GM18520 (cell line): ENCODE results near the gene FUBP1.
"Not testable (repeated sequence)": the region's sequence is repeated elsewhere in the genome, so short reads cannot be mapped to it uniquely, and the experiment has no call there.

Experiments
- ATAC-seq: cut with Tn5 transposase; IDR thresholded peaks from one replicate; pipeline ENCODE4 v1.9.1; 2021; ENCODE audit not compliant: unreplicated experiment

The FUBP1 gene

DNA sequence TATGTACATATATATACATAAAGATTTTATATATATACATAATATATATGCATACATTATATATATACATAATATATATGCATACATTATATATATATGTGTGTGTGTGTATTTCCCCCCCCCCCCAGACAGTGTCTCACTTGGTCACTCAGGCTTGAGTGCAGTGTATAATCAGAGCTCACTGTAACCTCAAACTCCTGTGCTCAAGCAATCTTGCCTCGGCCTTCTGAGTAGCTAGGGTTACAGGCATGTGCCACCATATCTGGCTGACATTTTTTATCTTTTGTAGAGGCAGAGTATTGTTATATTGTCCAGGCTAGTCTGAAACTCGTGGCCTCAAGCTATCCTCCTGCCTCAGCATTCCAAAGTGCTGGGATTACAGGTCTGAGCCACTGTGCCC, 9.0 kb upstream of the FUBP1 start:
- no peak for ATAC-seq

DNA sequence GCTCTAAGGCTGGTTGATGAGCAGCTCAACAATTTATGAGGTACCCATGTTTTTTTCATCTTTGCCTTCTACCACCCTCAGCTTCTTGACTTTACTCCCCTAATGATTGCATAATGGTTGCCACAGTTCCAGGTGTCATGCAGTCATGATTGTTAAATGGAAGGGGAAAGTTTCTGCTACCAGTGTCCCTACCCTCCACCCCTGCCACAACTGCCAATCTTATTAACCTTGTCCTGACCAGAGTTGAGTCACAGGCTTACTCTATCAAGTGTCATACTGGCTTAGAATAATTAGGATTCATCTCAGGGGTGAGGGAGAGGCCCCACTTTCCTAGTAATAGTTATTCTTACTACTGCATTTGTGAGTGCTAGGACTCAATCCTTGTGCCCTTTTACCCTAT, 7.9 kb upstream of the FUBP1 start:
- ATAC-seq = no peak

DNA sequence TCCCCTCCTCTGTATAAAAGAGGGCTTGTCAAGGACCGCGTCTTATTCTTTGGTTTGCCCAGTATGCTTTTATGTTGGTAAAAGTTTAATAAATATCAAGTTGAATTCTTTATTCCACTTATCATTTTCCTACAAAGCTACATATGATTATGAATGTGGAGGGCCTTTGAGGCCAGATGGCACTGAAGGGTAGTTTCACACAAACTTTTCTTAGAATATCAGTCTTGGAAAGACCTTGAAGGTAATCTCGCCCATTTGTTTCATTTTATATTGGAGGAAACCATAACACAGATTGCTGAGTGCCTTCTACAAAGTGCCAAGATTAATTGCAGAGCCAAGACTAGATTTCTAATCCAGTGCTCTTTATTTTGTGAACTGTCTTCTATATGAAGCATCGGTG, 5.8 kb upstream of the FUBP1 start:
- ATAC-seq = no peak

DNA sequence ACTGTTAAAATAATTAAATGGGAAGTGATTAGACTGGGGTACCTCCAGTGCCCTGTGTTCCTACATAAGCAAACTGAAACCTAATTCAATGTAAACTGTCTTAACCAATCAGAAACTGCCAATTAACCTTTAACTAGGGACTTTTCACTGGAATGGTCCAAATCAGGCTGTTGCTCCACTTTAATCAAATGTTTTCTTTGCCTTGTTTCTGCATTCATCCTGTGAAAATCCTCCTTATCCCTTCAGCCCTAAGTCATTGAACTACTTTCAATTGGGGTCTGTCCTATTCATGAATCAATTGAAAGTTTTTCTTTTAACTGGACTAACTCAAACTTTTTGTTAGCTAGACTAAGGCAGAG, 5.1 kb upstream of the FUBP1 start:
- no peak for ATAC-seq

DNA sequence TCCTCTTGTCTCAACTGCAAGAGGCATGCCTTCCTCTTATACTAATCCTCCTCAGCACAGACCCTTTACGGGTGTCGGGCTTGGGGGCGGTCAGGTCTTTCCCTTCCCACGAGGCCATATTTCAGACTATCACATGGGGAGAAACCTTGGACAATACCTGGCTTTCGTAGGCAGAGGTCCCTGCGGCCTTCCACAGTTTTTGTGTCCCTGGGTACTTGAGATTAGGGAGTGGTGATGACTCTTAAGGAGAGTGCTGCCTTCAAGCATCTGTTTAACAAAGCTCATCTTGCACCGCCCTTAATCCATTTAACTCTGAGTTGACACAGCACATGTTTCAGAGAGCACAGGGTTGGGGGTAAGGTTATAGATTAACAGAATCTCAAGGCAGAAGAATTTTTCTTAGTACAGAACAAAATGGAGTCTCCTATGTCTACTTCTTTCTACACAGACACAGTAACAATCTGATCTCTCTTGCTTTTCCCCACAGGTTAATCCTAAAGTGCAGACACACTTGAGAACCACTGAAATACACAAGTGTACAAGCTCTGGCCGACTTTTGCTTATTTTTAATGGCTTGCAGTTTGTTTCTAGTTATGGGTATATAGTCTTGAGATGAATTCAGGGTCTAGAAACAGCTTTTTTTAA, 4.6 kb upstream of the FUBP1 start:
- not testable (repeated sequence) for ATAC-seq

DNA sequence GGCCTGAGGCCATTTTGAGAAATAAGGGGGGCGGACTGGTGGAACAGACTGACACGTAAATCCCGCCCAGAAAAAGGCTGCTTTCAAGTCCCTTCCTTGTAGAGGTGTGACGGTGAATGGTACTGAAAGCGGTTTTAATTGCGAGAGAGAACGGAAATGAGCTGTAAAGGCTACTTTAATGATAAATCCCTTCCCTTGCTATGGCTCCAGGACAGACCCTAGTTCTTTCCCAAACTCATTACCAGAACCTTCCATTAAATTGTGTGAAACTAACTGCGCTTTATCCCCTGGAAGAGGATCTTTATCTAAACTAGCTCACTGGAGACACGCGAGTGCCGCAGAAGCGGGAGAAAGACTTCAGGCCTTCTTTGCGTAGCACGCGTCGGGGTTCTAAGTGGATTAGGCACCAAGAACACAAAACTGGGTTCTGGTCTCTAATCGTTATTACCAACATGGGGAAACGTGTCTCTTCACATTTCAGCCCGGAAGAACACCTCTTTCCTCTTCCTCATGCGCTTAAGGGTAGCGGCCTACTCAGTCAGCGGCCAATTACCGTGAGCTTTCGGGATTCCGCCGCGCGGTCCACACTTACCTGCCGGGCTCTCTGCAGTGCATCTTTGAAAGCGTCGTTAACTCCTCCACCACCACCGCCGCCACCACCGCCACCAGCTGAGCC, 441 bp downstream of the FUBP1 start:
- ATAC-seq = peak; percentile 58

DNA sequence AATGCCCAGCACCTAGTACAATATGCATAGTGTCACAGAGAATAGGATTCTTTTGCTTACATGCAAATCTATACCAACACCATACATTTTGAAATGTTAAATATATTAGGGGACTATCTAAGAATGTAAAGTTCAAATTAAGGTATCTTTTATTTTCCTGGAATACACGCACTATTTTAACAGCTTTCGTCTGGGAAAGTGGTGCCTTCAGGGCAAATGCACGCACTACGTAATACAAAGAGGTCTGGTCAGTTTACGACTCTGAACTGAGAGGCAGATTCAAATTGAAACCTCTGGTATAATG, 931 bp downstream of the FUBP1 start:
- ATAC-seq = peak; percentile 1

DNA sequence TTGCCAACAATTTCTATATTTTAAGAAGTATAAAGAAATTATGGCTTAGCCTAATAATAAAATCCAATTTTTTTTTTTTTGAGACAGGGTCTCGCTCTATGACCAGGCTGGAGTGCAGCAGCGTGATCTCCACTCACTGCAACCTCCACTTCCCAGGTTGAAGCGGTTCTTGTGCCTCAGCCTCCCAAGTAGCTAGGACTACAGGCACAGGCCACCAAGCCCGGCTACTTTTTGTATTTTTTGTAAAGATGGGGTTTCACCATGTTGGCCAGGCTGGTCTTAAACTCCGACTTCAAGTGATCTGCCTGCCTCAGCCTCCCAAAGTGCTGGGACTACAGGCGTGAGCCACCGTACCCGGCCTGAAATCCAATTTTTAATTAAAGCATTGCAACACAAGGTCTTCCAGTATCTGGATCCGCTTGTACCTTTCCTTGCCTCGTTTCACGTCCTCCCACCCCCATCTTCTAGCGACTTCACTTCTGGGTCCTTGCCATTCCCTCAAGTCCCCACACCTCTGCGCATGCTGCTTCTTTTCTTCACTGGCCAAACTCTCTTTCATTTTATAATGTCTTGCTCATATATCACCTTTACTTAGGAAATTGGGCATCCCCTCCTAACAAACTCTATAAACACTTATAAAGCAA, 2.3 kb downstream of the FUBP1 start:
- ATAC-seq = no peak

DNA sequence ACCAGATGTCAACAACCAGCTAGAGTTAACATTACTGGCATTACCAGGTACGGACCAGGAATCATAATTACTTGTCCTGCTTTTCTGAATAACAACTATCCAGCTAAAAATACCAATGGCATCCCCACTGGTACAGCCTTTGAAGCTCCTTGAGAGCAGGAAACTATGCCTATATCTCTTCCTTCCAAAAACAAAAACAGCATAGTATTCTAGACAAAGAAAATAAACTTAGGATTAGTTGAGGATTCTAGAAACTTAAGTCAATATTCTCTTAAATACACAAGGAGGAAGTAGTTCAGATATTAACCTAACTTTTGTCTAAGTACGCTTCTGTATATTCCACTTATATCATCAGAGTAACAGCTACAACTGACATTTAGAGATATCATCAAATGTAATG, 3.0 kb downstream of the FUBP1 start:
- no peak for ATAC-seq

DNA sequence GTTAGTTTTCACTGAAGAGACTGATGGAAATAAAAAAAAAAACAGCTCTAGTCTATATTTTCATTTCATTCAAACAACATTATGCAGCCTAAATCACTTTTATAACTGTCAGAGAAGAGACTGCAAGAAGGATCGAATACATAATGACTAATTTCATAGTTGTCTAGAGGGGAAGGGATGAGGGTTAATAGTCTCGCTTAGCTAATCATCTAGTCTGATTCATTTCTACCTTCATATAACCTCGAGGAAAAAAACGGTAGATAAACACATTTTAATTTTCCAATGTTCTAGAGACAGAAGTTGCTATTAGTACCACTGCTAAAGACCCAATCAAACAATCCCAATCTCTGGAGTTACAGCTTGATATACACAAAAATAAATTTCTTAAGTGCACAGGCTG, 3.5 kb downstream of the FUBP1 start:
- no peak for ATAC-seq

DNA sequence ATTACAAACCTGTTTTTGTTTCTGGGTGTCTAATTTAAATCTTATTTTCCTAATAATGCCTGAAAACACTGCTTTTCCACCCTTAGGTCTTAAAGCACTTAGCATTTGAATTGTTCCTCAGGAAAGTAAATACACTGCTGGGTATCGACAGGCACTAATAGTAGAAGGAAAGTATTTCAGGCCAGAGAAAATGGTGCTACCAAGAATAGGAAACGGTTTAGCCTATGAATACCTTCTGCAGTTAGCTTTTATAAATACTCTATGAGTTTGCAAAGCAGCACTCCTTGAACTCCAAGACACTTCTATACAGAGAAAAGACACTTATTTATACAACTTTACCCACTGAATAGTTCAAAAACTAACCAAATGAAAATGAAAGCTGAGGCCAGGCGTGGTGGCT, 6.8 kb downstream of the FUBP1 start:
- no peak for ATAC-seq

DNA sequence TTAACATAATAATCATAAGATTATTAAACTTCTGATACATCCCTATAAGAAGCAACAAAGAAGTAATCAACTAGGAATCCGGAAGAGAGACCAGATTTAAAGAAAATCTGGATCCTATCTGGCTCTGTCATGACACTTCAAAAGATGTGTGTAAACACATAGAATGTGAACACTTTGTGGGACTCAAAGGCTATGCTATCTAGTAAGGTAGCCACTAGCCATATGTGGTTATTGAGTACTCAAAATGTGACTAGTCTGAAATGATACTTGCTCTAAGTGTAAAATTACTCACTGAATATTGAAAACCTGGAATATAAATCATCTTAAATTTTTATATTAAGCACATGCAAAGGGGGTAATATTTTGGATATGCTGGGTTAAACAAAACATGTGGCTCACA, 8.7 kb downstream of the FUBP1 start:
- no peak for ATAC-seq

DNA sequence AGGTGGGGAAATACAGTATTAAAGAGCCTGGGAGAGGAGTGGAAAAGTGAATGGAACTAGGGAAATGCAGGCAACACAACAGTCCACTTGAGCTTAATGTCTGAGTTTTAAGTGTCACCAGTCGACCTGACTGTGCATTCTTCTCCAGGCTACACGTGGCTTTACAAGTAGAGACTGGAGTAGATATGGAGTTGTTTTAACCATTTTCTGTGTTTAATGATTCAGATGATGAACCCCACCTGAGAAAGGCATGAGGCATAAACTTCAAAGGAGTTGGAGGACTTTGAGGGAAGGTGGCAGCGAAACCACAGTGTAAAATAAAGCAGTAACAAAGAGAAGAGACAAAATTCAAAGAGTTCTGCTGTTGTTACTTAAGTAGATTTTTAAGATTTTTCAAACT, 12.6 kb downstream of the FUBP1 start:
- no peak for ATAC-seq

DNA sequence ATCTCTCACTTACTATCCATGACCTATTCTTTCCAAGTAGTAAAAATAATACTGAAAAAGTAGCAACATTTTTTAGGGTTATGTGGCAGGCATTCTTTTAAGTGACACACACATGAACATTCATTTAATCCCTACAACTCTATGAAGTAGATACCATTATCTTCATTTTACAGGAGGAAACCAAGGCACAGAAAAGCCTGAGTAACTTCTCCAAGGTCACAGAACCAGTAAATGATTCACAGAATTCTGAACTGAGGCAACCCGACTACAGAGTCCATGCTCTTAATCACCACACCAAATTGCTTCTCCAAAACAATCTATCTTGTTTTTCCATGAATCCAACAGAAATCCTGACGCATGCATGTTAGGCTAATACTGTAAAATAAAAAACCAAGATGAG, 17.5 kb downstream of the FUBP1 start:
- ATAC-seq = no peak

DNA sequence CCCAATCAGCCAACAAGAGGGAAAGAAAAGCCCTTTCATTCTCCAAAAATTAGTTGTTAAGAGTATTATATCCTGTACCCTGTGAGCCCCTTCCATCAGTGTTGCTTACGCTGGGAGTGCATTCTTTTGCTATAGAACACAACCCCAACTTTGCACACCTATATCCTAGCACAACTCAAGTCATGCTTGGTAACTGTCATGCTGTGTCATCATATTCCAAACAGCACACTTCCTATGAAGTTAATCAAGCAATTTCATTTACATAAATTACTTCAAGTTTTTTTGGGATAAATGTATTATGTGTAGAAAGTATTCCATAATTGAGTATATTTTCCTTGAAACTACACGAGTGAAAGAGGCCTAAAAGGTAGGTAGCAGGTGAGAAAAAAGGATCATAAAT, 20.0 kb downstream of the FUBP1 start:
- ATAC-seq = no peak

DNA sequence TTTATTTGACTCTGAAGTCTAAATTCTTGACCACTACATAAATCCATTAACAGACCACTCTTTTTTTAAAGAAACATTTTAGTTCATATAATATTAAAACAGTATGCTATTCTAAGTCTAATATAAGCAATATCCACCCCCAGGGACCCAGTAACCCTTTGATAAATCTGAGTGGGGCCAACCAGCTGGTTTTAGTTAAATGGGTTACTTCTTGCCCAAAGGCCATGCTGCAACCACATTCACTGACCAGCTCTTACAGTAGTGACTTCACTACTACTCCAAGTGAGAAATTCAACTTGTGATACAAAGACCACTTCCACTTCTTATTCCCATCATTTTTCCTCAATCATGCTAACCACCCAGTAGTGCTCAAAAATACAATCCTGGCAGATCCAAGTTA, 20.5 kb downstream of the FUBP1 start:
- ATAC-seq = no peak

DNA sequence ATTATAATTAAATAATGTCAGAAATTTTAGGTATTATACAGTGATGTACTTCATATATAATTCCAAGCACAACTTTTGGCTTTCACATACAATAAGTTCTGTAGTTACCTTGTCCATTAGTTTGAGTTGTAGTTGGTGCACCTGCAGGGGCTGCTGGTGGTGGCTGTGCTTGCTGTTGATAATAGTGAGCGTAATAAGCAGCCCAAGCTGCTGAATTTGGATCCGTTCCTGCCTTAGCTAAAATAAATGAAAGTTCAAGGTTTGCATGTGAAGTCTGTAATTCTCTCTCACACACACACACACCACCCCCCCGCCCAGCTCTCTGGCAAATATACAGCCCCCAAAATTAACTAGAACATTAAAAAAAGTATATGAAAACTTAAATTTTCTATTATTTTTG, 22.4 kb downstream of the FUBP1 start:
- no peak for ATAC-seq

DNA sequence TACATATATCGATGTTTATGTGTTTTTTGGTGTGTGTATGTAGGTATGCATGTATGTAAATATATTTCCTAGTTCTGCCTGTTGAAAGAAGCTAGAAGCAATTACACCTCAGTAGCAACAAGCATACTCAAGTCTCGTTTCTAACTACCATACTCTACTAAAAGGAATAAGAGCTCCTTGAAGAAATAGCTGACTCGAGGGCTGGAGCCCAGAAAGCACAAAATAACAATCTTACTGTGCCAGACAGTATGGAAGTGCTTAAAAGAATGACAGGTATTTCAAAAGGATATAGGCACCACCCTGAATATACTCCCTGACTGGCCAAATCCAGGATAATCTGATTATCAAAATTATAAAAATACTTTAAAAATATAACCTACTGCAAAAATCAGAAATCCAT, 23.2 kb downstream of the FUBP1 start:
- ATAC-seq = no peak

DNA sequence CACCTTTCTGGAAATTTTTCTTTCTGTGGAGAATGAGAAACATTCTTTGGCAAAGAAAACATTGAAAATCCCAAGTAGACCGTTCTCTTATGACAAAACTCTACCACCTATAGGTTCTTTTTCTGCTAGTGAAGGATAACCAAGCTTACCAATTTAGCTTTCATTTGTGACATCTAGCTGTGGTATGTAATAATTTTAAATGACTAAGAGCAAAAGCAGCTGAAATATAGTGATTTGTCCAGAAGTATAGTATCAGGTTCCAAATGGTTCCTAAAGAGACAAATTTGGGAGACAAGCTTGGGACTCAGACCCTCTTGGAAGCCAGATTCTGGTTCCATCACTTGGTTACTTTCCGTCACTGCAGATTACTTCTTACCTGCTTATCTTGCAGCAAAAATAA, 24.4 kb downstream of the FUBP1 start:
- no peak for ATAC-seq

DNA sequence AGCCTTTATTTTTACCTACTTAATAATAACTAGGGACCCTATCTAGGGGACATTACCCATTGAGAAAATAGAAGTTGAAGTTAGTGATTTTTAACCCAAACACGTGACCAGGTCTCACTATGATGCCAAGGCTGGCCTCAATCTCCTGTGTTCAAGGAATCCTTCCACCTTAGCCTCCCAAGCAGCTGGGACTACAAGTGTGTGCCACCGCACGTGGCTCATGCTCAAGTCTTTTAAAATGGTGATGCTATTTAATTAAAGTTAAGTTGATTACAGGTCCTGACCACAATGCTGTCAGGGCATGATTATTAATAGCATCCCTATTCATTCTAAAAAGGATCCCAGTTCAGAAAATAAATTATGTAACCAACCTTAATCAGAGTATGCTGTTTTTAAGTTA, 25.0 kb downstream of the FUBP1 start:
- ATAC-seq = no peak

DNA sequence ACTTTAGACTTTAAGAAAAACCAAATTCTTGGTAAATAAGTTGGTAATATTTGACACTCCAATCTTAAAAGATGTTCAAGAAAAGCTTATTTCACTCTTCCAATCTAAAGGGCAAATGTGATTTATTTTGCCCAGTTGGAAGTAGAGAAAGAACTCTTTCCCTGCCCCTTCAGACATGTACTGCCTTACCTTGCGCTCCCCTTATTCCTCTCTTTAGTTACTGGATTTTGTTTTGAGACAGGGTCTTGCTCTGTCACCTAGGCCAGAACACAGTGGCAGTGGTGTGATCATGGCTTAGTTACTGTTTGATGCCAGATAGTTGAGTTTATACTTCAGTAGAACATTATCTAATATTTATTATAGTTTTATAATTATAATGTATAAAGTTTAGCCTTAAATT, 27.5 kb downstream of the FUBP1 start:
- no peak for ATAC-seq

DNA sequence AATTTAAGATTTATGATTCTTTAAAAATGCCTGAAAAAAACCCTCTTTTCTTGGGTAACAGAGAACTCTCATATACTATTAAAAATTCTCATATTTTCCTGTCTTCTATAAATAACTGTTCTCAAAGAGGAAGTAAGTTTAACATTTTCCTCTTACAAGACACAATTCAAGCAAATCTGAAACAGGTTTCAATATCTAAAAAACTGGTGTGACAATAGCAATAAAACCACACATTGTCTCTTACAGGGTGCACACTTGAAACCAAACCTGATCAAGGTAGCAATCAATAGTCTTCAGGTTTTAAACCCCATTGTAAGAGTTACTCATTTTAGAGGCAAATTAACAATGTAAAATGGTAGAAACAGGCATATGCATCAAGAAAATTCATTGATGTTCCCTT, 28.0 kb downstream of the FUBP1 start:
- peak; percentile 45 for ATAC-seq

DNA sequence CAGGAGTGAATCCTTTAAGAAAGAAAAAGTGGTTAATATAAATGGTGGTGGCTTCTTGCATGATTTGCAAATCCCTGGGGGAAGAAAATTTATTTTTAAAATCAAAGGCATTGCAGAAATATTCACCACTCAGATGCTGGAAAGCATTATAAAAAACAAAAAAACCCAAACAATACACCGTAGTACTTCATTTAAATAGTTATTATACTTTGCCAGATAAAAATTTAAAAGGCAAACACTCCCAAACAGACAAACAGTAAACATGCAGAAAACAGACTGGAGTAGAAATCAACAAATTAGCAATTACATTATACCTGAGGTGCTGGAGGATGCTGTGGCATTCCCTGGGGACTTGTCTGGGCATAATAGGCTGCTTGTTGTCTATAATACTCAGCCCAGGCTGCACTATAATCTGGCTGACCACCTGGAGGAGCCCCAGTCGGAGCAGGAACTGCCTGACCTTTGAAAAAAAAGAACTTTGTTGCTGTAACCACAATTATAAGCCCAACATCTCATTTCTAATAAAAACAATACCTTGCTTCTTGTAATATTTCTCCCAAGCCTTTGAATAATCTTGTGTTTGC, 29.9 kb downstream of the FUBP1 start:
- ATAC-seq = no peak
